ENCODE data around the gene CBX3. TPM values are rescaled to one million over a fixed set of nuclear protein-coding genes. Genes with fewer than 3 reads are reported as not detected.

Gene CBX3
- total RNA-seq, 1 donor from 2014 or later, result 102 TPM

- DNase-seq (ENCODE audit: low spot score), result no peak
- H3K36me3 Mint-ChIP-seq (ENCODE audit: low read depth), result peaks cover 2% of the 10 kb centered on the region
- H3K27ac Mint-ChIP-seq (ENCODE audit: unreplicated experiment), result no peak overlapping the region
Observed at GRCh38 chr7:26179422-26179821, 22.1 kb upstream of the CBX3 start.

GRCh38 chr7:26179826-26180497 is 21.6 kb upstream of the CBX3 start:
- no peak for TF ChIP-seq CTCF (IDR thresholded peaks at IDR 0.05)
- Mint-ChIP-seq H3K36me3 (ENCODE audit: low read depth) (peaks cover 3% of the 10 kb centered on the region), H3K4me3 (ENCODE audit: unreplicated experiment) (no peak overlapping the region), H3K27ac (ENCODE audit: unreplicated experiment) (peak overlapping the region; percentile 45), H3K4me1 (ENCODE audit: low read depth) (peaks cover 8% of the 10 kb centered on the region), H3K9me3 (ENCODE audit: low read depth) (no peaks in the 10 kb centered on the region), H3K27me3 (ENCODE audit: low read depth) (no peaks in the 10 kb centered on the region)
- no peak for DNase-seq (ENCODE audit: low spot score)

More at GRCh38 chr7:26179422-26179821, 22.1 kb upstream of the CBX3 start:
- peaks cover 4% of the 10 kb centered on the region for H3K4me1 Mint-ChIP-seq (ENCODE audit: low read depth)
- no peaks in the 10 kb centered on the region for H3K27me3 Mint-ChIP-seq (ENCODE audit: low read depth)
- no peak overlapping the region for H3K4me3 Mint-ChIP-seq (ENCODE audit: unreplicated experiment)
- no peak for TF ChIP-seq CTCF (IDR thresholded peaks at IDR 0.05)
- no peaks in the 10 kb centered on the region for H3K9me3 Mint-ChIP-seq (ENCODE audit: low read depth)

GRCh38 chr7:26180792-26181198 is 20.8 kb upstream of the CBX3 start:
- Mint-ChIP-seq H3K4me3 (ENCODE audit: unreplicated experiment) (no peak overlapping the region), H3K9me3 (ENCODE audit: low read depth) (no peaks in the 10 kb centered on the region), H3K4me1 (ENCODE audit: low read depth) (peaks cover 15% of the 10 kb centered on the region), H3K27ac (ENCODE audit: unreplicated experiment) (no peak overlapping the region), H3K36me3 (ENCODE audit: low read depth) (peaks cover 5% of the 10 kb centered on the region), H3K27me3 (ENCODE audit: low read depth) (no peaks in the 10 kb centered on the region)
- no peak for DNase-seq (ENCODE audit: low spot score)
- TF ChIP-seq CTCF (IDR thresholded peaks at IDR 0.05), result no peak

- TF ChIP-seq CTCF (IDR thresholded peaks at IDR 0.05), result no peak
- no peak for DNase-seq (ENCODE audit: low spot score)
- H3K4me3 Mint-ChIP-seq (ENCODE audit: unreplicated experiment), result no peak overlapping the region
- peaks cover 7% of the 10 kb centered on the region for H3K36me3 Mint-ChIP-seq (ENCODE audit: low read depth)
- H3K9me3 Mint-ChIP-seq (ENCODE audit: low read depth), result no peaks in the 10 kb centered on the region
- no peaks in the 10 kb centered on the region for H3K27me3 Mint-ChIP-seq (ENCODE audit: low read depth)
- no peak overlapping the region for H3K27ac Mint-ChIP-seq (ENCODE audit: unreplicated experiment)
- peaks cover 19% of the 10 kb centered on the region for H3K4me1 Mint-ChIP-seq (ENCODE audit: low read depth)
Observed at GRCh38 chr7:26181474-26182227, 19.9 kb upstream of the CBX3 start.

GRCh38 chr7:26182283-26182682 is 19.3 kb upstream of the CBX3 start:
- no peak for TF ChIP-seq CTCF (IDR thresholded peaks at IDR 0.05)
- H3K27me3 Mint-ChIP-seq (ENCODE audit: low read depth), result no peaks in the 10 kb centered on the region
- H3K36me3 Mint-ChIP-seq (ENCODE audit: low read depth), result peaks cover 10% of the 10 kb centered on the region
- no peak overlapping the region for H3K27ac Mint-ChIP-seq (ENCODE audit: unreplicated experiment)
- DNase-seq (ENCODE audit: low spot score), result no peak
- H3K4me3 Mint-ChIP-seq (ENCODE audit: unreplicated experiment), result no peak overlapping the region
- peaks cover 25% of the 10 kb centered on the region for H3K4me1 Mint-ChIP-seq (ENCODE audit: low read depth)
- H3K9me3 Mint-ChIP-seq (ENCODE audit: low read depth), result no peaks in the 10 kb centered on the region

Measured in chondrocyte (in vitro differentiated cells).